NB4 (cell line): ENCODE measurements around the gene ARVCF.
A peak's percentile ranks its signal among the peaks of the same experiment; 100 is the strongest.

Experiments
- CTCF ChIP-seq: IDR thresholded peaks from one replicate; pipeline ENCODE4 v1.5.1; 2012; ENCODE audit warnings: low read depth, low read length
- TF ChIP-seq, protein P1 (sequence below): IDR thresholded peaks from 2 replicates; pipeline ENCODE4 v1.6.1; 2011; ENCODE audit warnings: low read depth, low read length

- TF ChIP-seq CTCF = no peak
- TF ChIP-seq, protein P1, sequence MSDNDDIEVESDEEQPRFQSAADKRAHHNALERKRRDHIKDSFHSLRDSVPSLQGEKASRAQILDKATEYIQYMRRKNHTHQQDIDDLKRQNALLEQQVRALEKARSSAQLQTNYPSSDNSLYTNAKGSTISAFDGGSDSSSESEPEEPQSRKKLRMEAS = peak; percentile 84
These were observed 73.3 kb downstream of the ARVCF start for GRCh38 chr22:19943082-19944026.
